HG02981 (cell line): ENCODE measurements around the gene PALM.

Experiments used
- ATAC-seq: cut with Tn5 transposase; IDR thresholded peaks from one replicate; pipeline ENCODE4 v1.9.1; 2021; ENCODE audit warnings: mild to moderate bottlenecking, moderate library complexity; ENCODE audit not compliant: unreplicated experiment

PALM gene

GRCh38 chr19:750640-751423 lies 42.1 kb downstream of the PALM start, which contains the start of gene MISP:
Gene MISP, plus strand, starts transcription at chr19:751112. Its CDS starts 5,835 bp downstream, at chr19:756947.
- no peak for ATAC-seq

GRCh38 chr19:751501-752341 lies 43.0 kb downstream of the PALM start:
- ATAC-seq: no peak

DNA sequence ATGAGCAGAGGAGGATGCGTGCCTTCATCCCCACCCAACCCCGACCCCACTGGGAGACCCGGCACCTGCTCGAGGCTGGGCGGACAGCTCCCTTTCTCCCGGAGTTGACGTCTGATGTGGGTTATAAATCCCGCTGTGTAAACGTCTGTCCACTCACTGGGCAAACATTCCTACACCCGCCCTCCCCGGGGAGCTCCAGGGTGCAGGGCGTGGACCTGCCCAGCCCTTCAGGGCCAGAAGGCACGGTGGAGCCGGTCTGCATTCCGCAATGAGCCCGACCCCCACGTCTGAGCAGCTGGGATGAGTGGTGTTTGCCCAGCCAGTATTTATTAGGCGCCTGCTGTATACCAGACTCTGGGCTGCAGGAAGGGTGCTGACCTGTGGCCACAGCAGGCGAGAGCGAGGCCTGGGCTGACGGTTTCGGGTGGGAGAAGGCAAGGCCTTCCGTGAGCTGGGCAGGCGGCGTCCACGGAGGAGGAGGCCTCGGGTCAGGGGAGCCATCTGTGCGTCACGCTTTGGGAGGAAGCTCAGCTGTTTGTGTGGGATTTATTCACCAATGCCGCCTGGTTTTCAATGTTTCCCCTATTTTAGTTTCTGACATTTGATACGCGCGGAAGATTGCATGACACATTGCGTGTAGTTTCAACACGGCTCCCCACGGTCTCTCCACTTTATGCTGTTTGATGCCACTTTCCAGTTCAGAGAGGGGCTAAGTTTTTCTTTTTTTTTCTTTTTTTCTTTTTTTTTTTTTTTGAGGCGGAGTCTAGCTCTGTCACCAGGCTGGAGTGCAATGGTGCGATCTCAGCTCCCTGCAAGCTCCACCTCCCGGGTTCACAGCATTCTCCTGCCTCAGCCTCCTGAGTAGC lies 44.1 kb downstream of the PALM start:
- no peak for ATAC-seq

DNA sequence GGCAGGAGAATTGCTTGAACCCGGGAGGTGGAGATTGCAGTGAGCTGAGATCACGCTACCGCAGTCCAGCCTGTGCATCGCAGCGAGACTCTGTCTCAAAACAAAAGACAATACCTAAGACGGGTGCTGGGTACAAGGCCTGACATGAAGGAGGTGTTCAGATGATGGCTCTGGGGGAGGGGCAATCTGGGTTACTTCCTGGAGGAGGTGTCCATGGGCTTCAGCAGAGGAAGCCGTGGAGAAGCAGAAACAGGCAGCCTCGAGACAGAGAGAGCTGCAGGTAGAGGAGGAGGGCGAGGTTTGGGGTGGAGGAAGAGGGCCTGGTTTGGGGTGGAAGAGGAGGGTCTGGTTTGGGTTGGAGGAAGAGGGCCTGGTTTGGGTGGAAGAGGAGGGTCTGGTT lies 45.8 kb downstream of the PALM start:
- ATAC-seq: no peak

DNA sequence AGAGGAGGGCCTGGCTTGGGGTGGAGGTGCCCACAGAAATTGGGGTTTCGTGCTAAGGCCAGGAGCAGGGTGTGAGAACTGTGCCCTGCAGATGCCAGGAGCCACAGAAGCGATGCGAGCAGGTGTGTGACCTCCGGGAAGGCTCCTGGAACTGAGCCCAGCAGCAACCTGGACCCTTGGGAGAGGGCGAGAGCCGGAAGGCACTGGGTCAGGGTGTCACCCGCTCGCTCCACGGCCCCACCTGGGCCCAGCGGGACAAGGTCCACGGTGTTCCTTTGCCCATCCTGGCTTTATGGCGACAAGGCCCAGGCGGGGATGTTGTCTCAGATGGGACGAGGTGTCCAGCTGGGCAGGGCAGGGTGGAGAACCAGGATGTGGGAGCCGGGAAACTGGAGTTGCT lies 46.3 kb downstream of the PALM start:
- ATAC-seq: no peak

- ATAC-seq: no peak
Observed at GRCh38 chr19:756236-756635, 47.5 kb downstream of the PALM start.

DNA sequence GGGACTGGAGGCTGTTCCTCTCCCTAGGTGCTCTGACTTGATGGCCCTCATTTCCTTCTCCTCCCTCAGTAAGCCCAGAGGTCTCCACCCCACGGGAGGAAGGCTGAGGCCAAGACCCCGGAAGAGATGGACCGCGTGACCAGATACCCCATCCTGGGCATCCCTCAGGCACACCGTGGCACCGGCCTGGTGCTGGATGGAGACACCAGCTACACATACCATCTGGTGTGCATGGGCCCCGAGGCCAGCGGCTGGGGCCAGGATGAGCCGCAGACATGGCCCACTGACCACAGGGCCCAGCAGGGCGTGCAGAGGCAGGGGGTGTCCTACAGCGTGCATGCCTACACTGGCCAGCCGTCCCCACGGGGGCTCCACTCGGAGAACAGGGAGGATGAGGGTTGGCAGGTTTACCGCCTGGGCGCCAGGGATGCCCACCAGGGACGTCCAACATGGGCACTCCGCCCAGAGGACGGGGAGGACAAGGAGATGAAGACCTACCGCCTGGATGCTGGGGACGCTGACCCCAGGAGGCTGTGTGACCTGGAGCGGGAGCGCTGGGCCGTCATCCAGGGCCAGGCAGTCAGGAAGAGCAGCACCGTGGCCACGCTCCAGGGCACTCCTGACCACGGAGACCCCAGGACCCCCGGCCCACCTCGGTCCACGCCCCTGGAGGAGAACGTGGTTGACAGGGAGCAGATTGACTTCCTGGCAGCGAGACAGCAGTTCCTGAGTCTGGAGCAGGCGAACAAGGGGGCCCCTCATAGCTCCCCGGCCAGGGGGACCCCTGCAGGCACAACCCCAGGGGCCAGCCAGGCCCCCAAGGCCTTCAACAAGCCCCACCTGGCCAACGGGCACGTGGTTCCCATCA lies 48.3 kb downstream of the PALM start:
- no peak for ATAC-seq

DNA sequence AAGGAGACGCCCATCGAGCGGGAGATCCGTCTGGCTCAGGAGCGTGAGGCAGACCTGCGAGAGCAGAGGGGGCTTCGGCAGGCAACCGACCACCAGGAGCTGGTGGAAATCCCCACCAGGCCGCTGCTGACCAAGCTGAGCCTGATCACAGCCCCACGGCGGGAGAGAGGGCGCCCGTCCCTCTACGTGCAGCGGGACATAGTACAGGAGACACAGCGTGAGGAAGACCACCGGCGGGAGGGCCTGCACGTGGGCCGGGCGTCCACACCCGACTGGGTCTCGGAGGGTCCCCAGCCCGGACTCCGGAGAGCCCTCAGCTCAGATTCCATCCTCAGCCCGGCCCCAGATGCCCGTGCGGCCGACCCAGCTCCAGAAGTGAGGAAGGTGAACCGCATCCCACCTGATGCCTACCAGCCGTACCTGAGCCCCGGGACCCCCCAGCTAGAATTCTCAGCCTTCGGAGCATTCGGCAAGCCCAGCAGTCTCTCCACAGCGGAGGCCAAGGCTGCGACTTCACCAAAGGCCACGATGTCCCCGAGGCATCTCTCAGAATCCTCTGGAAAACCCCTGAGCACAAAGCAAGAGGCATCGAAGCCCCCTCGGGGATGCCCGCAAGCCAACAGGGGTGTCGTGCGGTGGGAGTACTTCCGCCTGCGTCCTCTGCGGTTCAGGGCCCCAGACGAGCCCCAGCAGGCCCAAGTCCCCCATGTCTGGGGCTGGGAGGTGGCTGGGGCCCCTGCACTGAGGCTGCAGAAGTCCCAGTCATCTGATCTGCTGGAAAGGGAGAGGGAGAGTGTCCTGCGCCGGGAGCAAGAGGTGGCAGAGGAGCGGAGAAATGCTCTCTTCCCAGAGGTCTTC lies 49.3 kb downstream of the PALM start:
- ATAC-seq: no peak

- ATAC-seq: no peak
Observed at GRCh38 chr19:763181-763580, 54.4 kb downstream of the PALM start.

DNA sequence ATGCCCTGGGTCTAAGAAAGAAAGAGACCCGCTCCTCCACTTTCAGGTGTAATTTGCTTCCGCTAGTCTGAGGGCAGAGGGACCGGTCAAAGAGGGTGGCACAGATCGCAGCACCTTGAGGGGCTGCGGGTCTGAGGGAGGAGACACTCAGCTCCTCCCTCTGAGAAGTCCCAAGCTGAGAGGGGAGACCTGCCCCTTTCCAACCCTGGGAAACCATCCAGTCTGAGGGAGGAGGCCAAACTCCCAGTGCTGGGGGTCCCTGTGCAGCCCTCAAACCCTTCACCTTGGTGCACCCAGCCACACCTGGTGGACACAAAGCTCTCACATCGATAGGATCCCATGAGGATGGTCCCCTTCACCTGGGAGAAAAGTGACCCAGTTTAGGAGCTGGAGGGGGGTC lies 55.1 kb downstream of the PALM start:
- ATAC-seq: no peak

- no peak for ATAC-seq
Observed at GRCh38 chr19:764301-764700, 55.6 kb downstream of the PALM start.

GRCh38 chr19:765179-765738 lies 56.5 kb downstream of the PALM start:
- no peak for ATAC-seq

GRCh38 chr19:768424-768823 lies 59.7 kb downstream of the PALM start:
- ATAC-seq: no peak

- no peak for ATAC-seq
Observed at GRCh38 chr19:769616-770015, 60.9 kb downstream of the PALM start.

- no peak for ATAC-seq
Observed at GRCh38 chr19:771332-771785, 62.6 kb downstream of the PALM start.

DNA sequence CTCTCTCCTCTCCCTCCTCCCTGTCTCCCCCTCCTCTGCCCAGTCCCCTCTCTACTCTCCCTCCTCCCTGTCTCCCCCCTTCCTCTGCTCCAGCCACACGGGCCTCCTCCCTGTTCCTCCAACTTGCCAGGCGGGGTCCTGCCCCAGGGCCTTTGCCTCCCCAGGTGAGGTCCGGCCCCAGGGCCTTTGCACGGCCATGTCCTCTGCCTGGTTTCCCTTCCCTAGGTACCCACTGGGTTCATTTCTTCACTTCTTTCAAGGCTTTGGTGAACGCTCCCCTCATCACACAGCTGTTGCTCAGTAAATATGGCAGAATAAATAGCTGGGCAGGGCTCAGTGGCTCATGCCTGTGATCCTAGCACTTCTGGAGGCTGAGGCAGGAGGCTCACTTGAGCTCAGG lies 63.3 kb downstream of the PALM start:
- no peak for ATAC-seq

GRCh38 chr19:772730-773436 lies 64.1 kb downstream of the PALM start:
- no peak for ATAC-seq

DNA sequence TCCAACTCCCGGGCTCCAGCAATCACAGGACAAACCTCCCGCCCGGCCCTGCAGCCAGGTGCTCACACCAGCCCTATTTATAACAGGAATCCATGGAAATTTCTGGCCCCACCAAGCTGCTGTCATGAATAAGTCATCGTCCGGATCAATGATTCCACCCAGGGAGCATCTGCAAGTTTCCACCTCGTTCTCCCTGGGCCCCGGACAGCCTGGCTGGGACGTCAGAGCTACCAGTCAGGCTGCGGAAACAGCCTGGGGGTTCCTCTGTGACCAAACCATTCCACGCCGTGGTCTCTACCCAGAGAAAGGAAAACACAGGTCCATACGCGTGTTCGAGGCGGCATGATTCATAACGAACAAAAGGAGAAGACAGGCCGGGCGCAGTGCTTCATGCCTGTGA lies 67.8 kb downstream of the PALM start:
- ATAC-seq: no peak
